Measurements from ENCODE around the gene SCN5A.

Gene SCN5A

GRCh38 chr3:38560284-38560683, 89.2 kb downstream of the SCN5A start:
- Histone ChIP-seq H3K9me3 (ENCODE audit: control insufficient read depth, insufficient read depth, low read length) (no peaks in the 10 kb centered on the region), H3K27me3 (ENCODE audit: control insufficient read depth, insufficient read depth, low read length) (no peaks in the 10 kb centered on the region), H3K4me3 (ENCODE audit: low read depth, low read length) (no peak overlapping the region), H3K4me1 (ENCODE audit: control insufficient read depth, insufficient read depth, low read length) (no peaks in the 10 kb centered on the region), H3K36me3 (ENCODE audit: control insufficient read depth, insufficient read depth, low read length) (peaks cover 11% of the 10 kb centered on the region), H3K9ac (ENCODE audit: low read depth, low read length) (no peak overlapping the region)

DNA sequence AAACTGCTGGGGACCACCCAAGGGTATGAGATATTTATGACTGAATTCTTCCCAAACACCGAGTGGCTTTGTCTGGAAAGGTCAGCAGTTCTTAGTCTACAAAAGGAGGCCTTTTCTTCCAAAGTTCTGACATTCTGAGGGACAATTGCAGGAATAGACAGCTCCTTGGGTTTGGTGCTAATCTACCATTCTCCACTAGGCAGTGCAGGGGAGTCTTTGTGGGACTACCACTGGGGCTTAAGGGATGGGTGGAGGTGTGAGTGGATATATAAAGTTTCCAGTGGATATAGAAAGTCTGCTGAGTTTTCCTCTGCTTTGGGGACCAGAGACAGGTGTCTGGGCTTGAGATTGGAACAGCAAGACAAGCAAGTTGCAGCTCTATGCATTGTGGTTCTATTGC, 90.6 kb downstream of the SCN5A start:
- Histone ChIP-seq H3K36me3 (ENCODE audit: control insufficient read depth, insufficient read depth, low read length) (peaks cover 11% of the 10 kb centered on the region), H3K9ac (ENCODE audit: low read depth, low read length) (no peak overlapping the region), H3K4me3 (ENCODE audit: low read depth, low read length) (no peak overlapping the region), H3K9me3 (ENCODE audit: control insufficient read depth, insufficient read depth, low read length) (no peaks in the 10 kb centered on the region), H3K27me3 (ENCODE audit: control insufficient read depth, insufficient read depth, low read length) (no peaks in the 10 kb centered on the region), H3K4me1 (ENCODE audit: control insufficient read depth, insufficient read depth, low read length) (no peaks in the 10 kb centered on the region)

GRCh38 chr3:38556640-38557358, 92.7 kb downstream of the SCN5A start:
- Histone ChIP-seq H3K4me3 (ENCODE audit: low read depth, low read length) (no peak overlapping the region), H3K36me3 (ENCODE audit: control insufficient read depth, insufficient read depth, low read length) (peaks cover 8% of the 10 kb centered on the region), H3K9me3 (ENCODE audit: control insufficient read depth, insufficient read depth, low read length) (no peaks in the 10 kb centered on the region), H3K9ac (ENCODE audit: low read depth, low read length) (no peak overlapping the region), H3K27me3 (ENCODE audit: control insufficient read depth, insufficient read depth, low read length) (no peaks in the 10 kb centered on the region), H3K4me1 (ENCODE audit: control insufficient read depth, insufficient read depth, low read length) (no peaks in the 10 kb centered on the region)

DNA sequence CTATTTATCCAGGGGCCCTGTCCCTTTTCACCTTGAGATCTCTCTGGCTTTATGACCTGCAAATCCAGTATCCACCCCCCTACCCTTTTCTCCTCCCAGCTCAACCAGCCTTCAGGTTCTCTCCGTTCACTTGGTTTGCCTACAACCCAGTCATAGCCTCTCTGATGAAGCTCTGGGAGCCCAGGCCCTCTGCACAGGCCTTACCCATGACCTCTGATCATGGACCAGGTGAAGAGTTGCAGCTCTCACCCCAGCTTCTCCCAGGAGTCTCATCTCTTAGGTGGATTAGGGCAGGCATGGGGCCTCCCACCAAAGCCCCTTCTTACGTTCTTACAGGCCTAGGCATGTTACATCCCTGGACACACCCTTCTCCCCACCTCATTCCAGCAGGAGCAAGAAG, 93.6 kb downstream of the SCN5A start:
- Histone ChIP-seq H3K9ac (ENCODE audit: low read depth, low read length) (no peak overlapping the region), H3K4me1 (ENCODE audit: control insufficient read depth, insufficient read depth, low read length) (no peaks in the 10 kb centered on the region), H3K36me3 (ENCODE audit: control insufficient read depth, insufficient read depth, low read length) (peaks cover 8% of the 10 kb centered on the region), H3K27me3 (ENCODE audit: control insufficient read depth, insufficient read depth, low read length) (no peaks in the 10 kb centered on the region), H3K9me3 (ENCODE audit: control insufficient read depth, insufficient read depth, low read length) (no peaks in the 10 kb centered on the region), H3K4me3 (ENCODE audit: low read depth, low read length) (no peak overlapping the region)

GRCh38 chr3:38555149-38555840, 94.2 kb downstream of the SCN5A start:
- no peak overlapping the region for H3K9ac ChIP-seq (ENCODE audit: low read depth, low read length)
- H3K27me3 ChIP-seq (ENCODE audit: control insufficient read depth, insufficient read depth, low read length) = no peaks in the 10 kb centered on the region
- peaks cover 4% of the 10 kb centered on the region for H3K36me3 ChIP-seq (ENCODE audit: control insufficient read depth, insufficient read depth, low read length)
- no peak overlapping the region for H3K4me3 ChIP-seq (ENCODE audit: low read depth, low read length)
- H3K9me3 ChIP-seq (ENCODE audit: control insufficient read depth, insufficient read depth, low read length) = no peaks in the 10 kb centered on the region
- no peaks in the 10 kb centered on the region for H3K4me1 ChIP-seq (ENCODE audit: control insufficient read depth, insufficient read depth, low read length)

DNA sequence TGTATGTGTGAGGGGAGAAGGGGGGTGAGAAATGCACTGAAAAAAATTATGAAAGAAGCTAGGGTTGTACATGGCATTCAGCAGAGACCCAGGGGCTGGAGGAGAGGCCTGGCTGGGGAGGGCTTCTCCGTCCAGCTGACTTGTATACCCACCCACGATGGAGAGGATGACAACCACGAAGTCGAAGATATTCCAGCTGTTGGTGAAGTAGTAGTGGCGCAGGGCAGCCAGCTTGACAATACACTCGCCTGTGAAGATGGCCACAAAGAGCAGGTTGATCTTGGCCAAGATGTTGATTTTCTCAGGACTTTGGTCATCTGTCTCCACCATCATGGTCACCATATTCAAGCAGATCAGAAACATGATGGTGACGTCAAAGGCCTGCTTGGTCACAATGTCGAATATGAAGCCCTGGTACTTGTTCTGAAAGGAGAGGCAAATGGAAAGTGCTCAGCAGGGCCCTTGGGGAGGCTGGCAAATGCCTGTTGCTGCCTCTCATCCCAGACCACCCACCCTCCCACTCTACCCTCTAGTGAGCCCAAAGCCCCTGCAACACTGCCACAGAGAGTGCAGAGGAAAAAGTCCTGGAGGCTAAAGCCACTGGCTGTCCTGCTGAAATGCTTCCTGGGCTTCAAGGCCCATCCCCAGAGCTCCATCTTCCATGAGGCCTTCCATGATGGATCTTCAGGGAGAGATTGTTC, 95.2 kb downstream of the SCN5A start:
- Histone ChIP-seq H3K27me3 (ENCODE audit: control insufficient read depth, insufficient read depth, low read length) (no peaks in the 10 kb centered on the region), H3K4me3 (ENCODE audit: low read depth, low read length) (no peak overlapping the region), H3K36me3 (ENCODE audit: control insufficient read depth, insufficient read depth, low read length) (peaks cover 2% of the 10 kb centered on the region), H3K4me1 (ENCODE audit: control insufficient read depth, insufficient read depth, low read length) (no peaks in the 10 kb centered on the region), H3K9ac (ENCODE audit: low read depth, low read length) (no peak overlapping the region), H3K9me3 (ENCODE audit: control insufficient read depth, insufficient read depth, low read length) (no peaks in the 10 kb centered on the region)

GRCh38 chr3:38553071-38553470, 96.4 kb downstream of the SCN5A start:
- H3K9ac ChIP-seq (ENCODE audit: low read depth, low read length) = no peak overlapping the region
- peaks cover 2% of the 10 kb centered on the region for H3K36me3 ChIP-seq (ENCODE audit: control insufficient read depth, insufficient read depth, low read length)
- H3K4me3 ChIP-seq (ENCODE audit: low read depth, low read length) = no peak overlapping the region
- H3K9me3 ChIP-seq (ENCODE audit: control insufficient read depth, insufficient read depth, low read length) = no peaks in the 10 kb centered on the region
- H3K27me3 ChIP-seq (ENCODE audit: control insufficient read depth, insufficient read depth, low read length) = no peaks in the 10 kb centered on the region
- H3K4me1 ChIP-seq (ENCODE audit: control insufficient read depth, insufficient read depth, low read length) = peaks cover 3% of the 10 kb centered on the region

GRCh38 chr3:38552364-38552763, 97.1 kb downstream of the SCN5A start:
- H3K4me1 ChIP-seq (ENCODE audit: control insufficient read depth, insufficient read depth, low read length) = peaks cover 3% of the 10 kb centered on the region
- peaks cover 2% of the 10 kb centered on the region for H3K36me3 ChIP-seq (ENCODE audit: control insufficient read depth, insufficient read depth, low read length)
- H3K9ac ChIP-seq (ENCODE audit: low read depth, low read length) = no peak overlapping the region
- no peak overlapping the region for H3K4me3 ChIP-seq (ENCODE audit: low read depth, low read length)
- H3K27me3 ChIP-seq (ENCODE audit: control insufficient read depth, insufficient read depth, low read length) = no peaks in the 10 kb centered on the region
- no peaks in the 10 kb centered on the region for H3K9me3 ChIP-seq (ENCODE audit: control insufficient read depth, insufficient read depth, low read length)

- Histone ChIP-seq H3K4me1 (ENCODE audit: control insufficient read depth, insufficient read depth, low read length) (peaks cover 3% of the 10 kb centered on the region), H3K4me3 (ENCODE audit: low read depth, low read length) (no peak overlapping the region), H3K27me3 (ENCODE audit: control insufficient read depth, insufficient read depth, low read length) (no peaks in the 10 kb centered on the region), H3K9me3 (ENCODE audit: control insufficient read depth, insufficient read depth, low read length) (no peaks in the 10 kb centered on the region), H3K36me3 (ENCODE audit: control insufficient read depth, insufficient read depth, low read length) (no peaks in the 10 kb centered on the region), H3K9ac (ENCODE audit: low read depth, low read length) (no peak overlapping the region)
Observed at GRCh38 chr3:38551026-38551832, 98.3 kb downstream of the SCN5A start.

DNA sequence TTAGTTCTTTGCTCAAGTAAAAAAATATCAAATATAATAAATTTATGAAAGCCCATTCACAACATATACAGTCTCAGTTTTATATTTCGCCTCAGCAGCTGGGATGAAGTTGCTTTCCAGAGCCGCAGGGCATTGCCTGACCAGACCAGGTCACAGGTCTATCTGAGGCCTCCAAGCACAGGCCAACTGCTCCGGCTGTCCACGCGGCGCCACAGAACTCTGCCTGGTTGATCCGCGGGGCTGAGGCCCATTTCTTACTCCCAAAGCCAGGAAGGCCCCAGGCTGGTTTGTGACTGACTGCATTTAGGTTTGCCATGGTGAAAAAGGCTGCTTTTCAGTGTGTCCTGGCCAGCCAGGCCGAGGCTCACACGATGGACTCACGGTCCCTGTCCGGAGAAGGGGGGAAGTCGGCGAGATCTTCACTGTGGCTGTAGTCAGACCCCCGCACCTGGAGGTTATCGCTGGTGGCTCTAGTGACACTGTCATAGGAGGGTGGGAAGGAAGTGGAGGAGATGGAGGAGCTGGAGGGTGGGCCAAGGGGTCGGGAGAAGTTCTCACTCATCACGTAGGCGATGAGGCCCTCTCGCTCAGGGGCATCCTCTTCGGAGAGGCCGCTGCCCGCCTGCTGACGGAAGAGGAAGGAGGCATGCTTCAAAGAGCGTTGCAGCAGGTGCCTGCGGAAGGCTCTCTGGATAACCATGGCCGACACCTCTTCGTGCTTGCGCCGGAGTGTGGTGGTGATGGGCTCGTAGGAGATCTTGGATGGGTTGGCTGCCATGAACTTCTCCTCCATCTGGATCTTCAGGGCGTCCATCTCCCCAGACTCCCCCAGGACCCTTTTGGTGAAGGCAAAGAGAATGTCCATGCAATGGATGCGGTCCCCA, 99.3 kb downstream of the SCN5A start:
- Histone ChIP-seq H3K4me1 (ENCODE audit: control insufficient read depth, insufficient read depth, low read length) (peaks cover 3% of the 10 kb centered on the region), H3K9ac (ENCODE audit: low read depth, low read length) (no peak overlapping the region), H3K4me3 (ENCODE audit: low read depth, low read length) (no peak overlapping the region), H3K27me3 (ENCODE audit: control insufficient read depth, insufficient read depth, low read length) (no peaks in the 10 kb centered on the region), H3K36me3 (ENCODE audit: control insufficient read depth, insufficient read depth, low read length) (no peaks in the 10 kb centered on the region), H3K9me3 (ENCODE audit: control insufficient read depth, insufficient read depth, low read length) (no peaks in the 10 kb centered on the region)

DNA sequence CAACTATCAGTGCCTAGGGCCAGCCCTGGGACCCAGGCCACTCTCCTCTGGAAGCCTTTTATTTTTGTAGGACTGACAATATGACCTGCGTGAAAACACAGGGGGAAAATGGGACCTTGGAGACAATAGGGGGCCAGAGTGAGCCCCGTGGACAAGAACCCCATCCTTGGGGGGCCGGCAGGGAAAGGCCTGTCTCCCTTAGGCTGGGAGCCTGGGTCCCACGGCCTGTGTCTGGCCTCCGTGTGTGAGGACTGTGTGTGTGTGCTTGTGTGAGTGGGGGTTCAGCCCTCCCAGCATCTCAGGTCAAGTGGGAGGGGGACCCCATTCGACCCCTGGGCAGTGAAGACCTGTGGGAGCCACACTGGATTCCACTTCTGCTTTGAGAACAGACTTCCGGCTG, 100.0 kb downstream of the SCN5A start:
- no peaks in the 10 kb centered on the region for H3K9me3 ChIP-seq (ENCODE audit: control insufficient read depth, insufficient read depth, low read length)

More for the DNA sequence above, 100.0 kb downstream of the SCN5A start:
- no peak overlapping the region for H3K4me3 ChIP-seq (ENCODE audit: low read depth, low read length)
- H3K9ac ChIP-seq (ENCODE audit: low read depth, low read length) = no peak overlapping the region
- peaks cover 3% of the 10 kb centered on the region for H3K4me1 ChIP-seq (ENCODE audit: control insufficient read depth, insufficient read depth, low read length)
- no peaks in the 10 kb centered on the region for H3K36me3 ChIP-seq (ENCODE audit: control insufficient read depth, insufficient read depth, low read length)
- no peaks in the 10 kb centered on the region for H3K27me3 ChIP-seq (ENCODE audit: control insufficient read depth, insufficient read depth, low read length)
